GM19328 (cell line): ENCODE measurements around the gene C1orf198.

ENCODE experiments used
- ATAC-seq: cut with Tn5 transposase; IDR thresholded peaks from one replicate; pipeline ENCODE4 v1.9.1; 2021; ENCODE audit warnings: mild to moderate bottlenecking, moderate library complexity; ENCODE audit not compliant: unreplicated experiment

C1orf198 gene

GRCh38 chr1:230814949-230815692 is 53.2 kb downstream of the C1orf198 start:
- ATAC-seq = no peak

DNA sequence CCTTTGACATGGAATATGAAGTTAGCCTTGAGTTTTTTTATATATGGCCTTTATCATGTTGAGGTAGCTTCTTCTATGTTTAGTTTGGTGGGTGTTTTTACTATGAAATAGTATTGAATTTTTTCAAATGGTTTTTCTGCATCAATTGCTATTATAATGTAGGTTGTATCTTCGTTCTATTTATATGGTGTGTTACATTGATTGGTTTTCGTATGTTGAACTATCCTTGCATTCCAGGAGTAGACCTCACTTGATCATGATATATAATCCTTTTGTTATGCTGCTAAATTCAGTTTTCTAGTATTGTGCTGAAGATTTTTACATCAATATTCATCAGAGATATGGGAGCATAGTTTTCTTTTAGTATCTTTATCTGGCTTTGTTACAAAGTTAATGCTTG is 55.8 kb downstream of the C1orf198 start:
- ATAC-seq = no peak

- no peak for ATAC-seq
These were observed 58.9 kb downstream of the C1orf198 start for GRCh38 chr1:230809256-230809990.

GRCh38 chr1:230808281-230808872 is 59.9 kb downstream of the C1orf198 start:
- no peak for ATAC-seq

- no peak for ATAC-seq
These were observed 60.6 kb downstream of the C1orf198 start for GRCh38 chr1:230807561-230808280.

GRCh38 chr1:230807029-230807428 is 61.3 kb downstream of the C1orf198 start:
- ATAC-seq = no peak

GRCh38 chr1:230806552-230806951 is 61.8 kb downstream of the C1orf198 start:
- ATAC-seq = no peak

- ATAC-seq = no peak
These were observed 63.9 kb downstream of the C1orf198 start for GRCh38 chr1:230804396-230804795.

DNA sequence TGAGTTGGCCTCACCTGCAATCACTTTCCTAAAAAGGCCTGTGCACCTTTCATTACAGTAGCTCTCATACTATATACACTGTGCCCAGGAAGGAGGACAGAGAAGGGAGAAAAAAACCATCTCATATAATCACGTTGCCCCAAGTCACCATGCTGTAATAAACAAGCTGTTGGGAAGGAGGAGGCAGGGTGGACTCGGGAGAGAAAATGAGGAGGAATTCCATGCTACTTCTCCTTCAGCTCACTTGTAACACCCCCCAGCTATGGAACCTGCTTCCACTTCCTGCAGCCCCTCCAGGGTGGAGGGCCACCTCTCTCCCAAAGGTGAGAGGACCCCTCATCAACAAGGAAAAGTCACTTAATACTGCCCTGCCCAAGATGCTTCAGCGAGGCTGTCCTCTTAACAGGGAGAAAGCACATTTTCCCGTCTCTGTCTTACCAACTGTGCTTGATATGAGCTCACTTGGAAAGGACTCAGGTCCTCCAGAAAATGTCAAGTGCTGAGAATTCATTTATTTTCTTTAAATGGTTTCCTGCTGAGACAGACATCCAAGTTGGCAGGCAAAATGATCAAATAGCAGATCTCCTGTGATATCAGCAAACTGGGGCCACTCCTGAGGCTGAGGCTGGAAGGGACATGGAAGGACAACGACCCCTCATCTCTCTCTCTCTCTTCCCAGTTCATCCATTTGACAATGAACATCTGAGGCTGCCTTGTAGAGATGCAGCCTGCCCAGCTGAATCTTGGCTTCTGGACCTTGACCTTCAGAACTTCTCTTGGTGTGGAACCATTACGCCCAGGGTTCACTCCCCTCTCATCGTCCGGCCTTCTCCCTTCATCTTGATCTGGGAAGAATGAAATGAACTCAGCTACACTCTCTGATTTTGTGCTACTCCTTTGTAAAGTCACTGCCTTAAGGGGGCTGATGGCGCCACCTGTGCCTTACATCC is 67.2 kb downstream of the C1orf198 start:
- no peak for ATAC-seq

DNA sequence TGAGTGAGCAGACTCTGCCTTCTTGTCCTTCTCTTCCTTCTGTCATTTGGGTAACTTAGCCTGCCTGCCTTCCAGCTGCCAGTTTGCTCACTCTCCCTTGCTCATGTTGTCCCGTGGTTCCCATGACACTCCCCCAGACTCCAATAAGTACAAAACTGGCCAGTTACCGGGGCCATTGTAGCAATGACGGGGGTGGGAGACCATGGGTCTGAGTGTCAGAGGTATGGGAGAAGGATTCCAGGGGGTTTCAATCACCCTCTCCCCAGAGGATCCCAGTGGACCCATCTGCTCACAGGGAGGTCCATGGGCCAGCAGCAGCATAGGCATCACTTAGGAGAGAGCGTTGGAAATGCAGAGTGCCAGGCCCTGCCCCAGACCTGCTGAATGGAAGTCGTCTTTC is 69.8 kb downstream of the C1orf198 start:
- no peak for ATAC-seq

GRCh38 chr1:230797942-230798365 is 70.4 kb downstream of the C1orf198 start:
- ATAC-seq = no peak

DNA sequence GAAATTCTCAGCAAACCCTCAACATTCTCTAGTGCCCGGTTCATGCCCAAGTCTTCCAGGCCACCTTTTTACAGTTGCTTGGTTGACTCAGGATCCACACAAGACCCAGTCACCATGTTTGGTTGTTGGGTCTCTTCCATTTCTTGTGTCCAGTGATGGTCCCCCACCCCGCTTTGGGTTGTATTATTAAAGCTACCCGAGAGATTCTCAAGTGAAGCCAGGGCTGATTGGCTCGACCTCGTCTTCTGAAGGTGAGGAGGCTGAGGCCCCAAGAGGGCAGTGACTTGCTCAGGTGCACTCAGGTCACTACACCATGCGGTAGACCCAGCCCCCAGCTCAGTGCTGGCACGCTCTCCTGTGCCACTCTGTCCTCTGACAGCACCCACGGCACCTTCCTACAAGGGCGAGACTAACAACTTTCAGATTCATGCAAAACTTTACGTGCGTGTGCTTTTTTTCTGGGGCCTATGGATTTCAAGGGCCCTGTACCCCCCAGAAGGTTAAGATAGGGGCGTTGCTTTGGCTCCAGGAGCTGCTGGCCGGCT is 70.9 kb downstream of the C1orf198 start:
- ATAC-seq = no peak

DNA sequence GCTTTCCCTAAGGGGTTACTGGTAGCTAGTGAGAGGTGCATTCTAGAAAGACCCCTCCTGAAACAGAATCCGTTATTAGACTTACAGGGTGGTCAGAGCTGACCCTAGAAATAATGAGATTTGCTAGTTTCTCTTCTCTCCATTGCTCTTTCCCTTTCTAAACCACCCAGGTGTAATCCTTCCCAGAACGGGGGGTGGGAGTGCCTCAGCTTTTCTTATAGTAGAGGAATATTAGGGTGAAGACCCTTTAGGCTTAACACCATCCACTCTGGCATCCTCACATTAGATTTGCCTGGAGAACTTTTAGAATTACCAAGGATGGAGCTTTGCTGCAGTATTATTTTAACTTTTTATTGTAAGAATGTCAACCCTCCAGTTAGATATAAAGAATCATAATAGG is 71.7 kb downstream of the C1orf198 start:
- ATAC-seq = no peak

GRCh38 chr1:230794871-230795605 is 73.3 kb downstream of the C1orf198 start:
- ATAC-seq = no peak

GRCh38 chr1:230794431-230794830 is 73.9 kb downstream of the C1orf198 start:
- ATAC-seq = no peak

- no peak for ATAC-seq
These were observed 74.9 kb downstream of the C1orf198 start for GRCh38 chr1:230793463-230793745.

- ATAC-seq = no peak
These were observed 75.4 kb downstream of the C1orf198 start for GRCh38 chr1:230792691-230793462.

DNA sequence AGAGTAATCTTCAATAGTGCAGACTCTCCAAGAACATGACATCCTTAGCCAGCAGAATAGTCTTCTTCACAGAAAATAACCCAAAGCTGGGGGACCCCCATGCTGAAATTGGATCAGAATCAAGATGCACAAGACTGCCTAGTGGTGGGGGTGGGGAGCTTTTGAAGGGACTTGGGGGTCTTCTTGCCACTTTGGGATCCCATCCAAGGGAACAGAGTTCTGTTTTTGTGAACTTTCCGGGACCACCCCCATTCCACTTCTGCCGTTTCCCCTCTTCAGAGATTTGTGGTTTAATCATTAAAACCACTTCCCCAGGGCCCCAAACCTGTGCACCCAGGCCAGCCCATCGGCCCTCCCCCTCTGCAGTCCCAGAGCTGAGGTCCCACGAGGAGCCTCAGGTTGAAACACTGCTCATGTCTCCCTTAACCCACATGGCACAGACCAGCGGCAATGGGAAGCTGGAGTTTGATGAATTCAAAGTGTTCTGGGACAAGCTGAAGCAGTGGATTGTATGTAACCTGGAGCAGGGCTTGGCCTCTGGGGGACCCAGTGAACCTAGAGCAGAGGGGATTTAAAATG is 76.2 kb downstream of the C1orf198 start:
- no peak for ATAC-seq
